HepG2 (cell line): ENCODE measurements around the gene ARSB. TPM values are rescaled to one million over a fixed set of nuclear protein-coding genes. Genes with fewer than 3 reads are reported as not detected.

ENCODE experiments used
- AFF4 ChIP-seq: sonication (generic); formaldehyde crosslinking; IDR thresholded peaks from 2 replicates; pipeline ENCODE4 v1.4.0; 2020; ENCODE audit warnings: missing genetic modification reagents
- ISL2 ChIP-seq: sonication (generic); formaldehyde crosslinking; IDR thresholded peaks from 2 replicates; pipeline ENCODE4 v1.5.0; 2020; ENCODE audit warnings: missing genetic modification reagents
- KDM5B ChIP-seq: sonication (generic); formaldehyde crosslinking; IDR thresholded peaks from 2 replicates; pipeline ENCODE4 v1.4.0; 2020; ENCODE audit warnings: missing genetic modification reagents, mild to moderate bottlenecking, borderline replicate concordance
- MTA3 ChIP-seq: sonication (generic); formaldehyde crosslinking; IDR thresholded peaks from 2 replicates; pipeline ENCODE4 v1.4.0; 2020; ENCODE audit warnings: missing genetic modification reagents
- NR2F1 ChIP-seq, 2 experiments: fragments of 450-650 bp in 1 of 2; formaldehyde crosslinking in 1 of 2; IDR thresholded peaks; 2 replicates each; pipeline versions ENCODE4 v1.5.0 to v1.6.1; 2016 to 2020; ENCODE audit warnings: mild to moderate bottlenecking in 1 of 2, missing compliant biosample characterization in 1 of 2, missing genetic modification reagents in 1 of 2, moderate library complexity in 1 of 2
- SCMH1 ChIP-seq: sonication (generic); formaldehyde crosslinking; IDR thresholded peaks from 2 replicates; pipeline ENCODE4 v1.9.0; 2021; ENCODE audit warnings: missing genetic modification reagents, mild to moderate bottlenecking, borderline replicate concordance
- SMYD3 ChIP-seq: sonication (generic); formaldehyde crosslinking; IDR thresholded peaks from 2 replicates; pipeline ENCODE4 v1.8.1; 2023; ENCODE audit warnings: mild to moderate bottlenecking, missing genetic modification reagents
- ZBTB40 ChIP-seq, 2 experiments: fragments of 450-650 bp in 1 of 2; sonication (generic) in 1 of 2; formaldehyde crosslinking in 1 of 2; IDR thresholded peaks; 2 replicates each; pipeline versions ENCODE4 v1.6.1 to v1.8.0; 2016 to 2022; ENCODE audit warnings: antibody characterized with exemption in 1 of 2, mild to moderate bottlenecking in 1 of 2, missing genetic modification reagents in 1 of 2
- ZNF234 ChIP-seq: sonication (generic); formaldehyde crosslinking; conservative IDR thresholded peaks from 2 replicates; pipeline ENCODE4 v1.5.1; 2020; ENCODE audit warnings: mild to moderate bottlenecking, missing genetic modification reagents
- ZNF263 ChIP-seq: sonication (generic); formaldehyde crosslinking; IDR thresholded peaks from 2 replicates; pipeline ENCODE4 v1.4.0; 2020; ENCODE audit warnings: missing genetic modification reagents
- polyA plus RNA-seq, 8 experiments: library from polyadenylated mRNA; depleted of rRNA in 3 of 8; stranded (reverse) in 7 of 8; unstranded in 1 of 8; fragments of >200 nt; fragmentation: Illumina TruSeq in 4 of 8; extraction: Trizol in 4 of 8; gene quantifications; 2 replicates each; pipeline versions ENCODE4 v1.2.1 to v1.2.3, GENCODE V29; 2011 to 2016; ENCODE audit warnings: low read depth in 4 of 8, missing spikeins in 1 of 8, mixed read lengths in 1 of 8; ENCODE audit not compliant: insufficient read depth in 1 of 8
- total RNA-seq, 5 experiments: library from RNA; depleted of rRNA; stranded (reverse); fragments of >200 nt; fragmentation: Illumina TruSeq; extraction: Trizol; gene quantifications; 2 replicates each; pipeline ENCODE4 v1.2.3, GENCODE V29; 2016; ENCODE audit warnings: low read depth in 1 of 5
- TF ChIP-seq, protein P1 (sequence below): sonication (generic); formaldehyde crosslinking; IDR thresholded peaks from 2 replicates; pipeline ENCODE4 v1.5.0; 2020; ENCODE audit warnings: missing genetic modification reagents
- TF ChIP-seq, protein P2 (sequence below): sonication (generic); formaldehyde crosslinking; IDR thresholded peaks from 2 replicates; pipeline ENCODE4 v1.5.0; 2020; ENCODE audit warnings: missing genetic modification reagents

The ARSB gene
- total and polyA plus RNA-seq, 2 of the 13 experiments (the other 11 are each of a cell fraction or from before 2014, with no cell fraction given), result 52.6 to 66.4 TPM

- TF ChIP-seq AFF4 (CRISPR knock-in tag), result no peak
- TF ChIP-seq, protein P1, sequence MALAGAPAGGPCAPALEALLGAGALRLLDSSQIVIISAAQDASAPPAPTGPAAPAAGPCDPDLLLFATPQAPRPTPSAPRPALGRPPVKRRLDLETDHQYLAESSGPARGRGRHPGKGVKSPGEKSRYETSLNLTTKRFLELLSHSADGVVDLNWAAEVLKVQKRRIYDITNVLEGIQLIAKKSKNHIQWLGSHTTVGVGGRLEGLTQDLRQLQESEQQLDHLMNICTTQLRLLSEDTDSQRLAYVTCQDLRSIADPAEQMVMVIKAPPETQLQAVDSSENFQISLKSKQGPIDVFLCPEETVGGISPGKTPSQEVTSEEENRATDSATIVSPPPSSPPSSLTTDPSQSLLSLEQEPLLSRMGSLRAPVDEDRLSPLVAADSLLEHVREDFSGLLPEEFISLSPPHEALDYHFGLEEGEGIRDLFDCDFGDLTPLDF (CRISPR knock-in tag), result no peak
- TF ChIP-seq SMYD3 (CRISPR knock-in tag), result no peak
- TF ChIP-seq NR2F1 (CRISPR knock-in tag; IDR thresholded peaks at IDR 0.05), result no peak
- TF ChIP-seq SCMH1 (CRISPR knock-in tag), result no peak
- no peak for TF ChIP-seq ZNF263 (CRISPR knock-in tag)
- TF ChIP-seq ZNF234 (CRISPR knock-in tag), result no peak
- 0 out of 2 replicates have a peak, but pooled peaks have one; percentile 22 for TF ChIP-seq ISL2
- TF ChIP-seq KDM5B, result no peak
- no peak for TF ChIP-seq MTA3 (CRISPR knock-in tag)
- no peak for TF ChIP-seq ZBTB40 (IDR thresholded peaks at IDR 0.05)
- no peak for TF ChIP-seq ZBTB40 (CRISPR knock-in tag; IDR thresholded peaks at IDR 0.05)
- TF ChIP-seq, protein P2, sequence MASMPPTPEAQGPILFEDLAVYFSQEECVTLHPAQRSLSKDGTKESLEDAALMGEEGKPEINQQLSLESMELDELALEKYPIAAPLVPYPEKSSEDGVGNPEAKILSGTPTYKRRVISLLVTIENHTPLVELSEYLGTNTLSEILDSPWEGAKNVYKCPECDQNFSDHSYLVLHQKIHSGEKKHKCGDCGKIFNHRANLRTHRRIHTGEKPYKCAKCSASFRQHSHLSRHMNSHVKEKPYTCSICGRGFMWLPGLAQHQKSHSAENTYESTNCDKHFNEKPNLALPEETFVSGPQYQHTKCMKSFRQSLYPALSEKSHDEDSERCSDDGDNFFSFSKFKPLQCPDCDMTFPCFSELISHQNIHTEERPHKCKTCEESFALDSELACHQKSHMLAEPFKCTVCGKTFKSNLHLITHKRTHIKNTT (CRISPR knock-in tag), result no peak
Measured at GRCh38 chr5:79025054-79025472, 40.0 kb upstream of the ARSB start (continued).
